ENCODE measurements around the gene ALB.

ALB gene

GRCh38 chr4:73452953-73453700 is 49.0 kb downstream of the ALB start:
- no peak for DNase-seq

GRCh38 chr4:73453701-73454005 is 49.6 kb downstream of the ALB start:
- DNase-seq: no peak

- DNase-seq: no peak
Measured at GRCh38 chr4:73454920-73455319, 50.8 kb downstream of the ALB start.

- no peak for DNase-seq
Measured at GRCh38 chr4:73456177-73457022, 52.3 kb downstream of the ALB start.

DNA sequence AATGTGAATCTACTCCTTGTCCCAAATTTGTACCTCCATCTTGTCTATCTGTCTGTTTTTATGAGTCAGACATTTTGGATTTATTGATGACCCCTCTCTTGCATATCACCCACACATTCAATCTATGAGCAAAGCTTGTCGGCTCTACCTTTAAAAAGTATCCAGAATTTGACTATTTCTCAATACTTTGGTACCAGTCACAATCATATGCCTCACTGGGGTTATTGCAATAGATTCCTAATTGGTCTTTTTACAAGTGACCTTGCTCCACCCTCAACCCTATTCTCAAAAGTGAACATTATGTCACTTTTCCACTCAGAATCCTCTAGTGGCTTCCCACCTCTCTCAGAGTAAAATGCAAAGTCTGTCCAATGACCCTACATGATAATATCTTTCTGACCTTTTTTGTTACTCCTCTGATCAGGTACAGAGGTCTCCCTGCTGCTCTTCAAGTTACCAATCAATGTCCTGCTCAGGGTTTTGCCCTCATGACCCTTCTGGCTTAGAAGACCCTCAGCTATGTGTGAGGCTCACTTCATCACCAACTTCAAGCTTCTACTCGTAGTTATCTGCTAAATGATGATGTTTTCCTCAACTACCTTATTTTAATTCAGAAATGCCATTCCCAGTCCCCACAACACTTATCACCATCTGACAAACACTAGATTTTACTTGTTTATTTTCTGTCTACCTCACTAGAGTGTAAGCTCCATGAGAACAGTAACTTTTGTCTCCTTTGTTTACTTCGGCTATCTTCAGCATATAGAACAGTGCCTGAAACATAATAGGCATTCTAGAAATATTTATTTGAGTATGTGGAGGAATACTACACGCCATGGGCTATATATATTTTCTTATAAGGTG is 54.3 kb downstream of the ALB start:
- DNase-seq: no peak

GRCh38 chr4:73459048-73459421 is 54.9 kb downstream of the ALB start:
- DNase-seq: no peak

DNA sequence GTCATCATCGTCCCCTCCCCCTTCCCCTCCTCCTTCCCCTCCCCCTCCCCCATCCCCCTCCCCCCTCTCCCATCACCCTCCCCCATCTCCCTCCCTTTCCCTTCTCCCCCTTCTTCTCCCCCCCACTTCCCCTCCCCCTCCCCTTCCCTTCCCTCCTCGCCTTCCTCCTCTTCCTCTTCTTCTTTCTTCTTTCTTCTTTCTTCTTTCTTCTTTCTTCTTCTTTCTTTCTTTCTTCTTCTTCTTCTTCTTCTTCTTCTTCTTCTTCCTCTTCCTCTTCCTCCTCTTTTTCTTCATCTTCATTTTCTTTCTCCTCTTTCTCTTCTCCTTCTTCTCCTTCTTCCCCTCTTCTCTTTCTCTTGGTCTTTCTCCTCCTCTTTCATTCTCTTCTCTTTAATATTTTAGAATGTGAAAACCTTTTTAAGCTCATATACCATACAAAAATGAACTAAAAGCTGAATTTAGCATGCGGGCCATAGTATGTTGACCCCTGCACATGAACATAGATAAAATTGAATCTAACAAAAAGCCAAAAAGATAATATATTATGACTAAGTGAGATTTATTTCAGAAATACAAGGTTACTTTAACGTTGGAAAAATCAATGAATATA is 56.9 kb downstream of the ALB start:
- DNase-seq: no peak

DNA sequence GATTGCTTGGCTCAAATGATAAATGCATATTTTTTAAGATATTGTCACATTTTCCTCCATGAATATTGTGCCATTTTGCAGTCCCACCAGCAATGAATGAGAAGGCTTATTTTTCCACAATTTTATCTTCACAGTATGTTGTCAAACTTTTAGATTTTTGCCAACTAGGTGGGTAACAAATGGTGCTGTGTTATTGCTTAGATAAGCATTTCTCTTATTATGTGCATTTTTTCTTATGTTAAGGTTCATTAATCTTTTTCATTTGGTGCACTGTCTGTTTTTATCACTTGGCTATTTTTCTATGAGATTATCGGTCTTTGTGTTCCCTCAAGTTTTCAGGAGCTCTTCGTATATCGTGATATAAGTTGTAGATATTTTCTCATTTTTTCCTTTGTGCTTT is 64.1 kb downstream of the ALB start:
- no peak for DNase-seq

GRCh38 chr4:73470728-73471127 is 66.6 kb downstream of the ALB start:
- DNase-seq: no peak

All from RPMI8226 (cell line).